NOMO-1 treated with DMSO at 0.1 percent for 48 hours (cell line): ENCODE data around the gene NPB.
"Not testable (repeated sequence)": the region's sequence is repeated elsewhere in the genome, so short reads cannot be mapped to it uniquely, and the experiment has no call there.

Experiments used
- DNase-seq: peaks from one replicate; lab custom pipeline; 2025; ENCODE audit not compliant: unreplicated experiment; lab: John Stamatoyannopoulos, UW

The NPB gene

GRCh38 chr17:81911277-81911961 is 9.4 kb downstream of the NPB start, which contains the start of gene PCYT2:
Gene PCYT2, minus strand, starts transcription at chr17:81911399. Its CDS starts 44 bp downstream, at chr17:81911355.
- DNase-seq, result peak; percentile 73

GRCh38 chr17:81911969-81912368 is 9.9 kb downstream of the NPB start:
- DNase-seq, result no peak

- no peak for DNase-seq
Observed at GRCh38 chr17:81912441-81913309, 10.6 kb downstream of the NPB start.

- no peak for DNase-seq
Observed at GRCh38 chr17:81913394-81914102, 11.5 kb downstream of the NPB start.

- DNase-seq, result no peak
Observed at GRCh38 chr17:81914103-81914850, 12.2 kb downstream of the NPB start.

- DNase-seq, result no peak
Observed at GRCh38 chr17:81915331-81915730, 13.3 kb downstream of the NPB start.

GRCh38 chr17:81916234-81917001 is 14.4 kb downstream of the NPB start:
- no peak for DNase-seq

GRCh38 chr17:81917565-81918332 is 15.7 kb downstream of the NPB start, which contains the start of gene SIRT7:
Gene SIRT7, minus strand, starts transcription at chr17:81918176. Its CDS starts 45 bp downstream, at chr17:81918131.
- DNase-seq, result peak; percentile 76

- not testable (repeated sequence) for DNase-seq
Observed at GRCh38 chr17:81918333-81918669, 16.3 kb downstream of the NPB start.

- DNase-seq, result peak; percentile 29
Observed at GRCh38 chr17:81918832-81919545, 17.0 kb downstream of the NPB start.

GRCh38 chr17:81920612-81921536 is 18.8 kb downstream of the NPB start:
- DNase-seq, result peak; percentile 80

GRCh38 chr17:81921537-81921862 is 19.5 kb downstream of the NPB start:
- no peak for DNase-seq

- DNase-seq, result no peak
Observed at GRCh38 chr17:81921996-81922565, 20.0 kb downstream of the NPB start.

GRCh38 chr17:81922566-81923301 is 20.7 kb downstream of the NPB start:
- DNase-seq, result peak; percentile 84

- peak; percentile 91 for DNase-seq
Observed at GRCh38 chr17:81923302-81924260, 21.5 kb downstream of the NPB start.
